ENCODE measurements around the gene TRPC6.

- TF ChIP-seq CTCF (conservative IDR thresholded peaks at IDR 0.05; ENCODE audit: low read depth, low read length), result no peak
- TF ChIP-seq EZH2 (IDR thresholded peaks at IDR 0.05; ENCODE audit: low read length, unreplicated experiment), result no peak
- no peak for TF ChIP-seq EZH2phosphoT487 (IDR thresholded peaks at IDR 0.05; ENCODE audit: borderline replicate concordance, low read length)
Measured at GRCh38 chr11:101567071-101567470, 16.7 kb downstream of the TRPC6 start.

All from PC-3 (cell line).